ENCODE measurements around the gene WDR44. TPM values are rescaled to one million over a fixed set of nuclear protein-coding genes. Genes with fewer than 3 reads are reported as not detected.

WDR44 gene
- total and polyA plus RNA-seq, 12 donors, result 3.8 to 15.7 (median 13.8) TPM

- peaks cover 0 to 42% (median 0%) of the 10 kb centered on the region in 9 donors for H3K4me1 ChIP-seq
- DNase-seq (no peak), ATAC-seq (no peak)
- no peak overlapping the region for H3K4me3 ChIP-seq
- WGBS, 2 donors, result 82 to 83% methylated on average over 2 of the region's 2 CpGs
- intact Hi-C loops (cut with DNase I), result loop anchor here in 1 of 10 donors (10.0 kb wide), 1 partner anchor 106 kb away; no protein-coding TSS in a partner anchor
- peaks cover 0 to 42% (median 0%) of the 10 kb centered on the region in 7 donors for H3K27me3 ChIP-seq
- no peak overlapping the region for H3K27ac ChIP-seq
- H3K9me3 ChIP-seq, result no peaks in the 10 kb centered on the region
- no peak for TF ChIP-seq CTCF (IDR thresholded peaks at IDR 0.05)
- H3K36me3 ChIP-seq, result no peaks in the 10 kb centered on the region
Observed at GRCh38 chrX:118498755-118499154, 152.8 kb downstream of the WDR44 start.

GRCh38 chrX:118499295-118499694, 153.4 kb downstream of the WDR44 start:
- 61 to 74% methylated on average over 15 of the region's 15 CpGs for WGBS, 2 donors
- H3K4me3 ChIP-seq, result no peak overlapping the region
- intact Hi-C loops (cut with DNase I), result loop anchor here in 1 of 10 donors (10.0 kb wide), 1 partner anchor 106 kb away; no protein-coding TSS in a partner anchor
- no peak overlapping the region for H3K27ac ChIP-seq
- H3K9me3 ChIP-seq, result no peaks in the 10 kb centered on the region
- TF ChIP-seq CTCF (IDR thresholded peaks at IDR 0.05), result no peak
- H3K4me1 ChIP-seq, result peaks cover 0 to 45% (median 0%) of the 10 kb centered on the region in 9 donors
- H3K36me3 ChIP-seq, result no peaks in the 10 kb centered on the region
- peaks cover 0 to 42% (median 0%) of the 10 kb centered on the region in 7 donors for H3K27me3 ChIP-seq
- no peak for ATAC-seq
- no peak for DNase-seq

Small RNA genes within 50 kb of the gene (microRNA-seq; reads per million reads assigned to microRNA genes)
- gene MIR1277, result 5.4 to 9.2 reads per million in 2 donors

Other genes starting within 250 kb of the WDR44 start
- 10 to 100 TPM in 6 of 10 donors, 1 to 10 TPM in 4; 2.9 to 18.9 (median 12.0) TPM for gene KLHL13, start 229.3 kb upstream of the WDR44 start, total RNA-seq
- gene KLHL13, start 229.3 kb upstream of the WDR44 start, polyA plus RNA-seq, result 1 to 10 TPM; 2.0 to 2.8 TPM
- gene DOCK11, start 149.7 kb downstream of the WDR44 start, total RNA-seq, result 1 to 10 TPM; 1.3 to 9.4 (median 3.0) TPM
- 1 to 10 TPM; 3.0 to 6.4 TPM for gene DOCK11, start 149.7 kb downstream of the WDR44 start, polyA plus RNA-seq

Data from heart right ventricle (tissue), 16 donors.